Measurements from ENCODE around the gene VPS33B. TPM values are rescaled to one million over a fixed set of nuclear protein-coding genes. Genes with fewer than 3 reads are reported as not detected.

Gene VPS33B
- total and polyA plus RNA-seq, 2 experiments from 2014 or later = 8.8 to 15.2 TPM

DNA sequence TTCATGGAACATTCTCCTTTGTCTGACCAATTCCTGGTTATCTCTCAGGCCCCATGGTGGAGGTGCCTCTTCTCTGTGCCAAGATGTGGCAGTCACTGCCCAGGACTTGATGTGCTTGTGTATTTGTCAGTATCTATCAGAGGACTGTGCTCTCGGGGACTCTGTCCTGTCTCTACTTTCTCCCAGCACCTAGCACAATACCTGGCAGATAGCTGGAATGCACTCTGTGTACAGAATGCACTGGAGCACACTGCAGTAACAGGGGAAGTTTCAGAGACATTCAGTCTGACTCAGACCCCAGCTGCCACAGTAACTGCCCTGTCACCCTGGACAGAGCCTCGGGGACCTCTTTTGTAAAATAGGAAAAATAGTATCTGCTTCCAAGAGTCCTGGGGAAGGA lies 43.1 kb upstream of the VPS33B start:
- Mint-ChIP-seq H3K27ac (no peak overlapping the region), H3K27me3 (ENCODE audit: insufficient read depth, low read depth, poor library complexity) (peaks cover 2% of the 10 kb centered on the region), H3K4me3 (no peak overlapping the region), H3K9me3 (peaks cover 10% of the 10 kb centered on the region), H3K4me1 (peaks cover 8% of the 10 kb centered on the region; the same call in 1 of the 3 replicates), H3K36me3 (ENCODE audit: low read depth) (no peaks in the 10 kb centered on the region)
- Histone ChIP-seq H2AFZ (no peak overlapping the region), H4K20me1 (replicated peaks; ENCODE audit: insufficient read depth) (no peaks in the 10 kb centered on the region), H3K4me3 (no peak overlapping the region), H3K4me2 (no peak overlapping the region), H3K27ac (ENCODE audit: low read depth) (no peak overlapping the region), H3K4me1 (ENCODE audit: insufficient read depth) (no peaks in the 10 kb centered on the region; the same call in 1 of the 2 replicates), H3K79me2 (replicated peaks; ENCODE audit: insufficient read depth) (no peaks in the 10 kb centered on the region), H3F3A (replicated peaks; ENCODE audit: low read depth) (no peaks in the 10 kb centered on the region), H3K36me3 (ENCODE audit: insufficient read depth) (no peaks in the 10 kb centered on the region), H3K9me2 (ENCODE audit: insufficient read depth) (no peaks in the 10 kb centered on the region), H3K27me3 (ENCODE audit: insufficient read depth) (no peaks in the 10 kb centered on the region)
- TF ChIP-seq EZH2 (IDR thresholded peaks at IDR 0.05; ENCODE audit: low read depth, unreplicated experiment) = no peak
- no peak for TF ChIP-seq POLR2AphosphoS5 (IDR thresholded peaks at IDR 0.05; ENCODE audit: low read depth)
- TF ChIP-seq CREB1 (CRISPR knock-in tag; IDR thresholded peaks at IDR 0.05; ENCODE audit: low read depth) = no peak
- TF ChIP-seq ZNF331 (CRISPR knock-in tag; IDR thresholded peaks at IDR 0.05; ENCODE audit: low read depth) = no peak
- no peak for DNase-seq (ENCODE audit: low spot score)
- ATAC-seq = no peak

DNA sequence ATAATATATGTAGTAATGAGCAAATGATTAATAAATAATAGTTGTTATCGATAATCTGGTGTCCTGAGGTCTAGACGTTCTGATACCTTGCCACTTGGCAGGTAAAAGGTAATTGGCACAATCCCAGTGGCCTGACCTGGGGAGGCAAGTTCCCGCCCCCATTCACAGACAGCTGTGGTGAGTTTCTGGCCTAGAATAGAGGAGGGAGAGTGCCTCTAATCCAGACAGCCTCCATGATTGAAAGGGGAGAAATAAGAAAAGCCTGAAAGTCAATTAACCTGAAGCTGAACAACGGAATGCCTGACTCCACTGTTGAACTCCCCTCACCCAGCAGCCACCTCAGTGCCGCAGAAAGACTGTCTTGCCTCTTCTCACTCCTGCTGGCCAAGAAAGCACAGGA lies 39.6 kb upstream of the VPS33B start:
- Mint-ChIP-seq H3K4me3 (no peak overlapping the region), H3K9me3 (peaks cover 10% of the 10 kb centered on the region), H3K27me3 (ENCODE audit: insufficient read depth, low read depth, poor library complexity) (peaks cover 2% of the 10 kb centered on the region), H3K36me3 (ENCODE audit: low read depth) (no peaks in the 10 kb centered on the region), H3K27ac (no peak overlapping the region), H3K4me1 (no peaks in the 10 kb centered on the region)
- Histone ChIP-seq H3K27me3 (ENCODE audit: insufficient read depth) (no peaks in the 10 kb centered on the region), H3K79me2 (replicated peaks; ENCODE audit: insufficient read depth) (no peaks in the 10 kb centered on the region), H3K4me3 (no peak overlapping the region), H3K4me2 (no peak overlapping the region), H3K36me3 (ENCODE audit: insufficient read depth) (no peaks in the 10 kb centered on the region), H2AFZ (peak overlapping the region; percentile 65; the same call in 1 of the 2 replicates), H3F3A (replicated peaks; ENCODE audit: low read depth) (no peaks in the 10 kb centered on the region), H3K4me1 (ENCODE audit: insufficient read depth) (no peaks in the 10 kb centered on the region), H3K9me2 (ENCODE audit: insufficient read depth) (no peaks in the 10 kb centered on the region), H3K27ac (ENCODE audit: low read depth) (no peak overlapping the region), H4K20me1 (replicated peaks; ENCODE audit: insufficient read depth) (no peaks in the 10 kb centered on the region)
- DNase-seq (ENCODE audit: low spot score) = no peak
- TF ChIP-seq STAT1 (IDR thresholded peaks at IDR 0.05; ENCODE audit: unreplicated experiment) = no peak
- no peak for TF ChIP-seq ZNF331 (CRISPR knock-in tag; IDR thresholded peaks at IDR 0.05; ENCODE audit: low read depth)
- no peak for TF ChIP-seq ZNF114 (CRISPR knock-in tag; IDR thresholded peaks at IDR 0.05)
- TF ChIP-seq EZH2 (IDR thresholded peaks at IDR 0.05; ENCODE audit: low read depth, unreplicated experiment) = no peak
- TF ChIP-seq CREB1 (CRISPR knock-in tag; IDR thresholded peaks at IDR 0.05; ENCODE audit: low read depth) = no peak
- no peak for TF ChIP-seq JUNB (IDR thresholded peaks at IDR 0.05; ENCODE audit: unreplicated experiment)
- TF ChIP-seq POLR2AphosphoS5 (IDR thresholded peaks at IDR 0.05; ENCODE audit: low read depth) = no peak
- TF ChIP-seq, protein P1, sequence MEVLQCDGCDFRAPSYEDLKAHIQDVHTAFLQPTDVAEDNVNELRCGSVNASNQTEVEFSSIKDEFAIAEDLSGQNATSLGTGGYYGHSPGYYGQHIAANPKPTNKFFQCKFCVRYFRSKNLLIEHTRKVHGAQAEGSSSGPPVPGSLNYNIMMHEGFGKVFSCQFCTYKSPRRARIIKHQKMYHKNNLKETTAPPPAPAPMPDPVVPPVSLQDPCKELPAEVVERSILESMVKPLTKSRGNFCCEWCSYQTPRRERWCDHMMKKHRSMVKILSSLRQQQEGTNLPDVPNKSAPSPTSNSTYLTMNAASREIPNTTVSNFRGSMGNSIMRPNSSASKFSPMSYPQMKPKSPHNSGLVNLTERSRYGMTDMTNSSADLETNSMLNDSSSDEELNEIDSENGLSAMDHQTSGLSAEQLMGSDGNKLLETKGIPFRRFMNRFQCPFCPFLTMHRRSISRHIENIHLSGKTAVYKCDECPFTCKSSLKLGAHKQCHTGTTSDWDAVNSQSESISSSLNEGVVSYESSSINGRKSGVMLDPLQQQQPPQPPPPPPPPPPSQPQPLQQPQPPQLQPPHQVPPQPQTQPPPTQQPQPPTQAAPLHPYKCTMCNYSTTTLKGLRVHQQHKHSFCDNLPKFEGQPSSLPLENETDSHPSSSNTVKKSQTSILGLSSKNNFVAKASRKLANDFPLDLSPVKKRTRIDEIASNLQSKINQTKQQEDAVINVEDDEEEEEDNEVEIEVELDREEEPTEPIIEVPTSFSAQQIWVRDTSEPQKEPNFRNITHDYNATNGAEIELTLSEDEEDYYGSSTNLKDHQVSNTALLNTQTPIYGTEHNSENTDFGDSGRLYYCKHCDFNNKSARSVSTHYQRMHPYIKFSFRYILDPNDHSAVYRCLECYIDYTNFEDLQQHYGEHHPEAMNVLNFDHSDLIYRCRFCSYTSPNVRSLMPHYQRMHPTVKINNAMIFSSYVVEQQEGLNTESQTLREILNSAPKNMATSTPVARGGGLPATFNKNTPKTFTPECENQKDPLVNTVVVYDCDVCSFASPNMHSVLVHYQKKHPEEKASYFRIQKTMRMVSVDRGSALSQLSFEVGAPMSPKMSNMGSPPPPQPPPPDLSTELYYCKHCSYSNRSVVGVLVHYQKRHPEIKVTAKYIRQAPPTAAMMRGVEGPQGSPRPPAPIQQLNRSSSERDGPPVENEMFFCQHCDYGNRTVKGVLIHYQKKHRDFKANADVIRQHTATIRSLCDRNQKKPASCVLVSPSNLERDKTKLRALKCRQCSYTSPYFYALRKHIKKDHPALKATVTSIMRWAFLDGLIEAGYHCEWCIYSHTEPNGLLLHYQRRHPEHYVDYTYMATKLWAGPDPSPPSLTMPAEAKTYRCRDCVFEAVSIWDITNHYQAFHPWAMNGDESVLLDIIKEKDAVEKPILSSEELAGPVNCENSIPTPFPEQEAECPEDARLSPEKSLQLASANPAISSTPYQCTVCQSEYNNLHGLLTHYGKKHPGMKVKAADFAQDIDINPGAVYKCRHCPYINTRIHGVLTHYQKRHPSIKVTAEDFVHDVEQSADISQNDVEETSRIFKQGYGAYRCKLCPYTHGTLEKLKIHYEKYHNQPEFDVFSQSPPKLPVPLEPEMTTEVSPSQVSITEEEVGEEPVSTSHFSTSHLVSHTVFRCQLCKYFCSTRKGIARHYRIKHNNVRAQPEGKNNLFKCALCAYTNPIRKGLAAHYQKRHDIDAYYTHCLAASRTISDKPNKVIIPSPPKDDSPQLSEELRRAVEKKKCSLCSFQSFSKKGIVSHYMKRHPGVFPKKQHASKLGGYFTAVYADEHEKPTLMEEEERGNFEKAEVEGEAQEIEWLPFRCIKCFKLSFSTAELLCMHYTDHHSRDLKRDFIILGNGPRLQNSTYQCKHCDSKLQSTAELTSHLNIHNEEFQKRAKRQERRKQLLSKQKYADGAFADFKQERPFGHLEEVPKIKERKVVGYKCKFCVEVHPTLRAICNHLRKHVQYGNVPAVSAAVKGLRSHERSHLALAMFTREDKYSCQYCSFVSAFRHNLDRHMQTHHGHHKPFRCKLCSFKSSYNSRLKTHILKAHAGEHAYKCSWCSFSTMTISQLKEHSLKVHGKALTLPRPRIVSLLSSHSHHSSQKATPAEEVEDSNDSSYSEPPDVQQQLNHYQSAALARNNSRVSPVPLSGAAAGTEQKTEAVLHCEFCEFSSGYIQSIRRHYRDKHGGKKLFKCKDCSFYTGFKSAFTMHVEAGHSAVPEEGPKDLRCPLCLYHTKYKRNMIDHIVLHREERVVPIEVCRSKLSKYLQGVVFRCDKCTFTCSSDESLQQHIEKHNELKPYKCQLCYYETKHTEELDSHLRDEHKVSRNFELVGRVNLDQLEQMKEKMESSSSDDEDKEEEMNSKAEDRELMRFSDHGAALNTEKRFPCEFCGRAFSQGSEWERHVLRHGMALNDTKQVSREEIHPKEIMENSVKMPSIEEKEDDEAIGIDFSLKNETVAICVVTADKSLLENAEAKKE (CRISPR knock-in tag; IDR thresholded peaks at IDR 0.05) = no peak
- TF ChIP-seq, protein P2, sequence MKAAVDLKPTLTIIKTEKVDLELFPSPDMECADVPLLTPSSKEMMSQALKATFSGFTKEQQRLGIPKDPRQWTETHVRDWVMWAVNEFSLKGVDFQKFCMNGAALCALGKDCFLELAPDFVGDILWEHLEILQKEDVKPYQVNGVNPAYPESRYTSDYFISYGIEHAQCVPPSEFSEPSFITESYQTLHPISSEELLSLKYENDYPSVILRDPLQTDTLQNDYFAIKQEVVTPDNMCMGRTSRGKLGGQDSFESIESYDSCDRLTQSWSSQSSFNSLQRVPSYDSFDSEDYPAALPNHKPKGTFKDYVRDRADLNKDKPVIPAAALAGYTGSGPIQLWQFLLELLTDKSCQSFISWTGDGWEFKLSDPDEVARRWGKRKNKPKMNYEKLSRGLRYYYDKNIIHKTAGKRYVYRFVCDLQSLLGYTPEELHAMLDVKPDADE (IDR thresholded peaks at IDR 0.05) = no peak
- no peak for TF ChIP-seq EZH2phosphoT487 (IDR thresholded peaks at IDR 0.05; ENCODE audit: unreplicated experiment)
- ATAC-seq = no peak

All from GM23338 (cell line).